ENCODE measurements around the gene SUN2.

Gene SUN2

GRCh38 chr22:38758276-38758945, 2.6 kb upstream of the SUN2 start:
- Histone ChIP-seq H3K9me3 (ENCODE audit: control insufficient read depth, low read length) (no peaks in the 10 kb centered on the region), H3K9ac (ENCODE audit: low read length) (no peak overlapping the region), H3K4me1 (ENCODE audit: control insufficient read depth, insufficient read depth, low read length) (peaks cover 30% of the 10 kb centered on the region), H3K27me3 (ENCODE audit: control insufficient read depth, insufficient read depth, low read length) (no peaks in the 10 kb centered on the region), H3K36me3 (ENCODE audit: control insufficient read depth, insufficient read depth, low read length) (no peaks in the 10 kb centered on the region), H3K4me3 (ENCODE audit: low read length) (no peak overlapping the region)

- Histone ChIP-seq H3K4me3 (ENCODE audit: low read length) (no peak overlapping the region), H3K4me1 (ENCODE audit: control insufficient read depth, insufficient read depth, low read length) (peaks cover 38% of the 10 kb centered on the region), H3K9ac (ENCODE audit: low read length) (no peak overlapping the region), H3K36me3 (ENCODE audit: control insufficient read depth, insufficient read depth, low read length) (no peaks in the 10 kb centered on the region), H3K27me3 (ENCODE audit: control insufficient read depth, insufficient read depth, low read length) (no peaks in the 10 kb centered on the region), H3K9me3 (ENCODE audit: control insufficient read depth, low read length) (no peaks in the 10 kb centered on the region)
Observed at GRCh38 chr22:38757464-38757757, 1.6 kb upstream of the SUN2 start.

DNA sequence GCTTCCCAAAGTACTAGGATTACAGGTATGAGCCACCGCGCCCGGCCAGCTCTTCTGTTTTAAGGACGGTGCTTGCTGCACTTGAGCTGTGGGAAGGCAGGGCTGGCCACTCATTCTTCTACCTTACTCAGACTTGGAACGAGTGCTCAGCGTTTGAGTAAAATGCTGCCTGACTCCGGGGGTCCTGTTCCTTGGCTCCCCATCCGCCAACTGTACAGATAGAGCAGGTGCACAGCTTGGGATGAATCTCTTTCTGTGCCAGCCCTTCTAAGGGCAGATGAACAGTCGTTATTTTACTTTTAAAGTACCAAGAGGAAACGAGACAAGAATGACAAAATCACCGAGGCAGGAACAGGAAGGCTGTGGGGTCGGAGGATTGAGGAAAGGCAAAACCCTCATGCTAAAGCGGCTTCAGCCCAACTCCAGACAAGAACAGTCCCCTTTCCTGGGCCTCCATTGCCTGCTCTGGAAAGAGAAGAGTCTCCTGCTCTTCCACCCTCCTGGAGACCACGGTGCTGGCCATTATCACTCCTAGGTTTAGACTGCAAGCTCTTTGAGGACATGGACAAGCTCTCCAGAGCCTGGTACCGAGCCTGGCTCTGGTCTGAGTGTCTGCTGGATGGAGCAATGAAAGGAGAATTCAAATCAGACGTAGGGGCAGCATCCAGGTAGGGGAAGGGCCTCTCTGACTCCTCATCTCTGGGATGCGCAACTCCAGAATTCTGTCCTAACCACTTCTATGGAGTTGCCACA, 1.1 kb upstream of the SUN2 start:
- peaks cover 38% of the 10 kb centered on the region for H3K4me1 ChIP-seq (ENCODE audit: control insufficient read depth, insufficient read depth, low read length)
- H3K36me3 ChIP-seq (ENCODE audit: control insufficient read depth, insufficient read depth, low read length), result no peaks in the 10 kb centered on the region
- peak overlapping the region; percentile 63 for H3K9ac ChIP-seq (ENCODE audit: low read length)
- H3K27me3 ChIP-seq (ENCODE audit: control insufficient read depth, insufficient read depth, low read length), result no peaks in the 10 kb centered on the region
- peak overlapping the region; percentile 3 for H3K4me3 ChIP-seq (ENCODE audit: low read length)
- no peaks in the 10 kb centered on the region for H3K9me3 ChIP-seq (ENCODE audit: control insufficient read depth, low read length)

DNA sequence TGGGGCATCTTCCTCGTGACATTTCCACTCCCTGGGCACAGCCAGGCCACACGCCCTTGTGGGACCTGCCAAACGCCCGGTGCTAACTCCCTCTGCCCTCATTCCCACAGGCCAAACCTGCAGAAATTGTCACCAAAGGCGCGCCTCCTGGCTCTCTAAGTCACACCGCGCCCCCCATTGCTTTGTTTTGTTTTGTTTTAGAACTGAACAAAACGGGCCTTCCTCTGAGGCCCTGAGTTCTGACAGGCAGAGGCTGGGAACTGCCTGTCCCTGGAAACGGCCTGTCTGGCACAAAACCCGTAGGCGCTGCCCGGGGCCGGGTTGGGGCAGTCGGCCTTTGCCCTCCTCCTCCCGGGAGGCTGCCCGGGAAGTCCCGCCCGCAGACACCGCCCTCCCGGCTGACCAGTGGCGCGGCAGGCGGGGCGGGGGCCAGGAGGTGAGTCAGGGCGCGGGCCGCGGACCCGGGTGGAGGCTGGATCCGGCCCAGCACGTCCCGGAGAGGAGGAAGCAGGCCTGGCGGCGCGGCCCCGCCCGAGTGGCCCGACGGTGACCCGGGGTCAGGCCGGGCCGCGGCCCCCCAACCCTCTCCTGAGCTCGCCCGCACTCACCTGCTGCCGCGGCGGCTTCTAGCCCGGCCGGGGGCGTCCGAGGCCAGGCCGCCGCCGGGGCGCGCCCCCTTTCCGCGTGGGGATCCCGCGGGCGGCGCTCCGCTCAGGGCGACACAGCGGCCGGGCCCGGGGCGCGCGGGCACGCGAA, 465 bp downstream of the SUN2 start:
- Histone ChIP-seq H3K27me3 (ENCODE audit: control insufficient read depth, insufficient read depth, low read length) (no peaks in the 10 kb centered on the region), H3K9ac (ENCODE audit: low read length) (peak overlapping the region; percentile 89), H3K9me3 (ENCODE audit: control insufficient read depth, low read length) (no peaks in the 10 kb centered on the region), H3K36me3 (ENCODE audit: control insufficient read depth, insufficient read depth, low read length) (peaks cover 9% of the 10 kb centered on the region), H3K4me1 (ENCODE audit: control insufficient read depth, insufficient read depth, low read length) (peaks cover 48% of the 10 kb centered on the region), H3K4me3 (ENCODE audit: low read length) (peak overlapping the region; percentile 61)

DNA sequence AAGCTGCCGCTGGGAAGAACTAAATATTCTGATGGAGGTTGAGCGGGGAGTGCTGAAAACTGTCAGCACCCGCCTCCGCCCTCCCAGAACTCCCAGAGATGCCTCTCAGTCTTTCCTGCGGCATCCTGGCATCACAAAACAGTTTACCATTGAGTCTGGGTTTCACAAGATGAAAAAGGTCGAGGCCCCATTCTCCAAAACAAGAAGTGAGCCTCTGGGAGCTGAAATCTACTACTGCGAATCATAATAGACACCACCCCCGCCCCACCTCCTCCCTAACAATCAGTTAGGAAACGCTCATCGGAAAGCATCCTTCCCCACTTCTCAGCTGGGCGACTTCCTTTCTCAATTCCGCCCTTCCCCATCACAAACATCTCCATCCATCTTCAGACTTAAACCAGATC, 1.0 kb downstream of the SUN2 start:
- peaks cover 48% of the 10 kb centered on the region for H3K4me1 ChIP-seq (ENCODE audit: control insufficient read depth, insufficient read depth, low read length)

GRCh38 chr22:38753948-38754750, 1.6 kb downstream of the SUN2 start:
- Histone ChIP-seq H3K9ac (ENCODE audit: low read length) (peak overlapping the region; percentile 89), H3K9me3 (ENCODE audit: control insufficient read depth, low read length) (no peaks in the 10 kb centered on the region), H3K4me1 (ENCODE audit: control insufficient read depth, insufficient read depth, low read length) (peaks cover 48% of the 10 kb centered on the region), H3K27me3 (ENCODE audit: control insufficient read depth, insufficient read depth, low read length) (no peaks in the 10 kb centered on the region), H3K36me3 (ENCODE audit: control insufficient read depth, insufficient read depth, low read length) (peaks cover 18% of the 10 kb centered on the region), H3K4me3 (ENCODE audit: low read length) (peak overlapping the region; percentile 61)

More for the DNA sequence above, 1.0 kb downstream of the SUN2 start:
- H3K4me3 ChIP-seq (ENCODE audit: low read length), result peak overlapping the region; percentile 61
- peak overlapping the region; percentile 89 for H3K9ac ChIP-seq (ENCODE audit: low read length)
- no peaks in the 10 kb centered on the region for H3K27me3 ChIP-seq (ENCODE audit: control insufficient read depth, insufficient read depth, low read length)
- no peaks in the 10 kb centered on the region for H3K9me3 ChIP-seq (ENCODE audit: control insufficient read depth, low read length)
- peaks cover 12% of the 10 kb centered on the region for H3K36me3 ChIP-seq (ENCODE audit: control insufficient read depth, insufficient read depth, low read length)

DNA sequence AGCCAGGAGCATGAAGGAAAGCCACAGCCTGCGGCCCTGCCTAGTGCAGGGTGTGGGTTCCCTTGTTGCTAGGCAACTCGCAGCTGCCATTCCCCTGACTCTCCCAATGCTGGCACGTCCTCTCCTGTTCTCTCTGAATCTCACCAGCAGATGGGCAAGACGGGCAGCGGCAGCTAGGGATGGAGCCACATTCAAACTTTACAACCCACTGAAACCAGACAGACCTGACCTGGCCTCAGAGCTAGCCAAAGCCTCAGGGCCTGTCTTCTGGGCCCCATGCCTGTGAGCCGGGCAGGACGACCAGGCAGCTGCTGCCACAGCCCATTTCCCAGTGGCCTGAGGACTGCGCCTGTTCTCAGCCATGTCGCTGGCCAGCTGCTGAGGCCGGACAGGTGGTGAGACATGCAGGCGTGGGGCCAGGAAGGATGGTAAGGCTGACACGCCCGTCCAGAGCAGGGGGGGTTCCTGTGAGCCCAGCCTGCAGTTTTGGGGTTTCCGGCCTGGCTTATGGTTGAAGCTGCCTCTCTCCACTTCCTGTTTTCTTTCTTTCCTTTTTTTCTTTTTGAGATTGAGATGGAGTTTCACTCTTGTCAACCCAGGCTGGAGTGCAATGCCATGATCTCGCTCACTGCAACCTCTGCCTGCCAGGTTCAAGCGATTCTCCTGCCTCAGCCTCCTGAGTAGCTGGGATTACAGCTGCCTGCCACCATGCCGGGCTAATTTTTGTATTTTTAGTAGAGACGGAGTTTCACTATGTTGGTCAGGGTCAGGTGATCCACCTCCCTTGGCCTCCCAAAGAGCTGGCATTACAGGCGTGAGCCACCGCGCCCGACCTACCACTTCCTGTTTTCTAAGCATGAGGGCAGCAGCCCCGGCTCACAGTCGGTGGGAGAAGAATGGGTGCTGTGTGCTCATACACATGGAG, 4.1 kb downstream of the SUN2 start:
- Histone ChIP-seq H3K9me3 (ENCODE audit: control insufficient read depth, low read length) (no peaks in the 10 kb centered on the region), H3K4me3 (ENCODE audit: low read length) (no peak overlapping the region), H3K36me3 (ENCODE audit: control insufficient read depth, insufficient read depth, low read length) (peaks cover 24% of the 10 kb centered on the region), H3K27me3 (ENCODE audit: control insufficient read depth, insufficient read depth, low read length) (no peaks in the 10 kb centered on the region), H3K9ac (ENCODE audit: low read length) (no peak overlapping the region), H3K4me1 (ENCODE audit: control insufficient read depth, insufficient read depth, low read length) (peaks cover 39% of the 10 kb centered on the region)

- no peaks in the 10 kb centered on the region for H3K27me3 ChIP-seq (ENCODE audit: control insufficient read depth, insufficient read depth, low read length)
- no peak overlapping the region for H3K9ac ChIP-seq (ENCODE audit: low read length)
- peaks cover 28% of the 10 kb centered on the region for H3K36me3 ChIP-seq (ENCODE audit: control insufficient read depth, insufficient read depth, low read length)
- H3K4me1 ChIP-seq (ENCODE audit: control insufficient read depth, insufficient read depth, low read length), result peaks cover 35% of the 10 kb centered on the region
- H3K9me3 ChIP-seq (ENCODE audit: control insufficient read depth, low read length), result no peaks in the 10 kb centered on the region
- H3K4me3 ChIP-seq (ENCODE audit: low read length), result no peak overlapping the region
Observed at GRCh38 chr22:38751066-38751421, 4.8 kb downstream of the SUN2 start.

DNA sequence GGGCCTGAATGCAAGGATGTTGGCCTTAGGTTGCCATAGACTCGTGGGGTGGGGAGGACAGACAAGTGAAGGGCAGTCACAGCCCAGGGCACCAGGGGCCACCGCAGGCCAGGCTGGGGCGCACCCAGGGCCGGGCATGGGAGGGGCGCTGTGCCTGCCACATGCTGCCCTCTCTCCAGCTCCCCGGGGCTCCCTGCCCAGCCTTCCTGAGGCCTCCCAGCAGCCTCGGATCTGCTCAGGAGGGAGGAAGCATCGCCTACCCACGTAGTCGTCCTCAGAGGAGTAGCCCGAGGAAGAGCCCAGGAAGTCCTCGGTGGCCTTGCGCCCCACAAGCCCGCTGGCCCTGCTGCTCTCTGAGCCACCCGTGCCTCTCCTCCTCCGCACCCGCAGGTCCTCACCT, 5.2 kb downstream of the SUN2 start:
- Histone ChIP-seq H3K36me3 (ENCODE audit: control insufficient read depth, insufficient read depth, low read length) (peaks cover 32% of the 10 kb centered on the region), H3K9me3 (ENCODE audit: control insufficient read depth, low read length) (no peaks in the 10 kb centered on the region), H3K4me3 (ENCODE audit: low read length) (no peak overlapping the region), H3K4me1 (ENCODE audit: control insufficient read depth, insufficient read depth, low read length) (peaks cover 35% of the 10 kb centered on the region), H3K9ac (ENCODE audit: low read length) (no peak overlapping the region), H3K27me3 (ENCODE audit: control insufficient read depth, insufficient read depth, low read length) (no peaks in the 10 kb centered on the region)

DNA sequence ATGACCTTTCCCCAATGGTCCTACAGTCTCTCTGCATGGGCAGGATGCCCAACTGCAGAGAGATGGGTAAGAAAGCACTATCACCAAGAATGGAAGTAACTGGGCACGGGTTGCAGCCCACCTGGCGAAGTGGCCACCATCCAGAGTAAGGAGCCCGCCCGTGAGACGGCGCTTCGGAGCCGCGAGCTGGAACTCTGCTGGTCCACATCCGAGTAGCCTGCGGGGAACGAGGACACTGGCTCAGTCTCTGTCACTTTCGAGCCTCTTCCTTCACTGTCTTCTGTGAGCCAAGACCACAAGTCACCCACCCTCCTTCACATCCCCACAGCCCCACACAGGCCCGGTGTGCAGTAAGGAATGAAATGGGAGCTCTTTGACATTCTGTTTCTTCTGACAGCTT, 5.7 kb downstream of the SUN2 start:
- H3K4me1 ChIP-seq (ENCODE audit: control insufficient read depth, insufficient read depth, low read length), result peaks cover 34% of the 10 kb centered on the region

GRCh38 chr22:38748487-38749136, 7.2 kb downstream of the SUN2 start:
- H3K9me3 ChIP-seq (ENCODE audit: control insufficient read depth, low read length), result no peaks in the 10 kb centered on the region
- H3K27me3 ChIP-seq (ENCODE audit: control insufficient read depth, insufficient read depth, low read length), result no peaks in the 10 kb centered on the region
- H3K4me3 ChIP-seq (ENCODE audit: low read length), result no peak overlapping the region
- peaks cover 20% of the 10 kb centered on the region for H3K4me1 ChIP-seq (ENCODE audit: control insufficient read depth, insufficient read depth, low read length)
- H3K9ac ChIP-seq (ENCODE audit: low read length), result no peak overlapping the region
- peaks cover 36% of the 10 kb centered on the region for H3K36me3 ChIP-seq (ENCODE audit: control insufficient read depth, insufficient read depth, low read length)

More for the DNA sequence above, 5.7 kb downstream of the SUN2 start:
- no peak overlapping the region for H3K4me3 ChIP-seq (ENCODE audit: low read length)
- H3K9ac ChIP-seq (ENCODE audit: low read length), result no peak overlapping the region
- H3K36me3 ChIP-seq (ENCODE audit: control insufficient read depth, insufficient read depth, low read length), result peaks cover 36% of the 10 kb centered on the region
- H3K27me3 ChIP-seq (ENCODE audit: control insufficient read depth, insufficient read depth, low read length), result no peaks in the 10 kb centered on the region
- H3K9me3 ChIP-seq (ENCODE audit: control insufficient read depth, low read length), result no peaks in the 10 kb centered on the region

Measured in mucosa of stomach (tissue), 1 donor.